ENCODE results near the gene BTBD8.

BTBD8 gene

DNA sequence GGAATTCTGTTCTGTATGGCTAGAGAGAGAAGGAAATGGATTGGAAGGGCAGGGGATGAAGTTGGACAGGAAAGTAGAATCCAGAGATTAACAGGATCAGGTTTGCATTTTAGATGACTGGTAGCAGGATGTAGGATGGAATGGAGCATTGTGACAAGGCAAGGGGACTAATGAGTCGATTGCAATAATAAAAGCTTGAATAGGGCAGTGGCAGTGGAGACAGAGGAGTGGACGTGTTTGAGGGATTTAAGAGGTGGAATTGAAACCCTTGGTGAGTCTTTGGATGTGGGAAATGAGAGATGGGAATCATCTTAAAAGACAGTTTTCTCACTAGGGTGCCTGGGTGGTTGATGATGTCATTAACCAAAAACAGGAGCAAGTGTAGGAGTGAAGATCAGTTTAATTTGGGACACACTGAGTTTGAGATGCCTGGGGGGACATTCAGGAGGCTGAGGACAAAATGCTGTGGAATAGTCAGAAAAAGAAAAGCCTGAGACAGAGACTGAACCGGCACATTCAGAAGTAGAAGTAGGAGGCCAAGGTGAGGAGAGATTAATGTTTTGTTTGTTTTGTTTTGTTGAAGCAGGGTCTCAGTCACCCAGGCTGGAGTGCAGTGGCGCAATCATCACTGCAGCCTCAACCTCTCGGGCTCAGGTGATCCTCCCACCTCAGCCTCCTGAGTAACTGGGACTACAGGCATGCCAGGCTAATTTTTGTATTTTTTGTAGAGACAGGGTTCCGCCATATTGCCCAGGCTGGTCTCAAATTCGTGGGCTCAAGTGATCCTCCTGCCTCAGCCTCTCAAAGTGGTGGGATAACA, 108.5 kb downstream of the BTBD8 start:
- Histone ChIP-seq H3K36me3 (ENCODE audit: low read depth) (no peaks in the 10 kb centered on the region), H3K27me3 (ENCODE audit: insufficient read depth, poor library complexity, severe bottlenecking) (no peaks in the 10 kb centered on the region), H3K27ac (ENCODE audit: poor library complexity, severe bottlenecking) (no peak overlapping the region), H3K4me3 (ENCODE audit: severe bottlenecking) (no peak overlapping the region), H3K4me1 (ENCODE audit: insufficient read depth, poor library complexity, severe bottlenecking) (peaks cover 26% of the 10 kb centered on the region), H3K9me3 (ENCODE audit: severe bottlenecking) (no peaks in the 10 kb centered on the region)
- TF ChIP-seq CTCF (IDR thresholded peaks at IDR 0.05; ENCODE audit: poor library complexity, severe bottlenecking), result no peak
- DNase-seq (ENCODE audit: low spot score), result no peak
- ATAC-seq (ENCODE audit: low read depth), result no peak

DNA sequence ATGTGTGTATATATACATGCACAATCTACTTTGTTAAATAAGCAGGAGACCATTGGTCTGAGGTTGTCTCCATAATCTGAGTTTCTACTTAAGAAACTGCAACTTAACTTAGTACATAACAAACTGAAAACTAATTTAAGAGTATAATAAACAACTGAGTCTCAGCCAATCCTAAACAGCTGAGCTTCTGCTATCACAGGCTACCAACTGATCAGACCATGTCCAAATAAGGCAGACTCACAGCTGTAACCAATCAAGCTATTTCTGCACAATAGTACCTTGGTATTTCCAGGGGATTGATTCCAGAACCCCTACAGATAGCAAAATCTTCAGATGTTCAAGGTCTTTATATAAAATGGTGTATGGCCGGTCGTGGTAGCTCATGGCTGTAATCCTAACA, 111.6 kb downstream of the BTBD8 start:
- H3K36me3 ChIP-seq (ENCODE audit: low read depth), result no peaks in the 10 kb centered on the region
- no peak for TF ChIP-seq CTCF (IDR thresholded peaks at IDR 0.05; ENCODE audit: poor library complexity, severe bottlenecking)
- no peaks in the 10 kb centered on the region for H3K27me3 ChIP-seq (ENCODE audit: insufficient read depth, poor library complexity, severe bottlenecking)
- ATAC-seq (ENCODE audit: low read depth), result no peak
- no peaks in the 10 kb centered on the region for H3K9me3 ChIP-seq (ENCODE audit: severe bottlenecking)
- no peak overlapping the region for H3K27ac ChIP-seq (ENCODE audit: poor library complexity, severe bottlenecking)
- no peaks in the 10 kb centered on the region for H3K4me1 ChIP-seq (ENCODE audit: insufficient read depth, poor library complexity, severe bottlenecking)
- no peak for DNase-seq (ENCODE audit: low spot score)
- H3K4me3 ChIP-seq (ENCODE audit: severe bottlenecking), result no peak overlapping the region

DNA sequence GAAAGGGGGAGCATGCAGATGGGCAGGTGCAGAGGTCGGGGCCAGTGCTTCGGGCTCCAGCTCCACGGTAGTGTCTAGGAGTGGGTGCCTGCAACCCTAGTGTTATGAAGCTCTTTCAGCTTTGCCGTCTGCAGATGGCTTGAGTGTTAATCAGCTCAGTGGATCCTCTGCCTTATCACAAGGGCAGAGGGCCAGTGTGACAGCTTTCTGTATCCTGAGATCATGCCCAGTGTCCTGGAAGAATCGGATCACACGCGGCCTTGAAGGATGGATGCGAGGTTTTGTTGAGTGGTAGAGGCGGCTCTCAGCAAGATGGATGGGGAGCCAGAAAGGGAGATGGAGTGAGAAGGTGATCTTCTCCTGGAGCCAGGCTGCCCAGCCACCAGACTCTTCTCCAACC, 112.1 kb downstream of the BTBD8 start:
- ATAC-seq (ENCODE audit: low read depth), result no peak
- no peaks in the 10 kb centered on the region for H3K27me3 ChIP-seq (ENCODE audit: insufficient read depth, poor library complexity, severe bottlenecking)
- no peaks in the 10 kb centered on the region for H3K36me3 ChIP-seq (ENCODE audit: low read depth)
- H3K9me3 ChIP-seq (ENCODE audit: severe bottlenecking), result no peaks in the 10 kb centered on the region
- no peak overlapping the region for H3K4me3 ChIP-seq (ENCODE audit: severe bottlenecking)
- no peak for DNase-seq (ENCODE audit: low spot score)
- H3K4me1 ChIP-seq (ENCODE audit: insufficient read depth, poor library complexity, severe bottlenecking), result no peaks in the 10 kb centered on the region
- TF ChIP-seq CTCF (IDR thresholded peaks at IDR 0.05; ENCODE audit: poor library complexity, severe bottlenecking), result no peak
- H3K27ac ChIP-seq (ENCODE audit: poor library complexity, severe bottlenecking), result no peak overlapping the region

DNA sequence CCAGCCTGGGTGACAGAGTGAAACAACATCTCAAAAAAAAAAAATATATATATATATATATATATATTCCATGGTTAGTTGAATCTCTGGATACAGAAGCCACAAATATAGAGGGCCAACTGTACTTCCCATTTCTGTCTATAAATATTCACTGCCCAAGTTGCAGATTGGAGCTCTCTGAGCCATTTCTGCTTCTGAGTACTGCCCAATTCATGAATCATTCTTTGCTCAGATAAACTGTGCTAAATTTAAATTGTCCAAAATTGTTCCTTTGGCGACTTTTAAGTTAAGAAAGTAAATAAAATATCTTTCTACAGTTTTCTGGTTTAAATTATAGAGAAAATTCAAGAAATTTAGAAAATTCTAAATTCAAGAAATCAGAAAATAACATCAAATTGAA, 114.4 kb downstream of the BTBD8 start:
- DNase-seq (ENCODE audit: low spot score), result no peak
- H3K27me3 ChIP-seq (ENCODE audit: insufficient read depth, poor library complexity, severe bottlenecking), result no peaks in the 10 kb centered on the region
- no peaks in the 10 kb centered on the region for H3K4me1 ChIP-seq (ENCODE audit: insufficient read depth, poor library complexity, severe bottlenecking)
- no peak for TF ChIP-seq CTCF (IDR thresholded peaks at IDR 0.05; ENCODE audit: poor library complexity, severe bottlenecking)
- no peak overlapping the region for H3K27ac ChIP-seq (ENCODE audit: poor library complexity, severe bottlenecking)
- ATAC-seq (ENCODE audit: low read depth), result no peak
- no peaks in the 10 kb centered on the region for H3K9me3 ChIP-seq (ENCODE audit: severe bottlenecking)
- H3K4me3 ChIP-seq (ENCODE audit: severe bottlenecking), result no peak overlapping the region
- no peaks in the 10 kb centered on the region for H3K36me3 ChIP-seq (ENCODE audit: low read depth)

DNA sequence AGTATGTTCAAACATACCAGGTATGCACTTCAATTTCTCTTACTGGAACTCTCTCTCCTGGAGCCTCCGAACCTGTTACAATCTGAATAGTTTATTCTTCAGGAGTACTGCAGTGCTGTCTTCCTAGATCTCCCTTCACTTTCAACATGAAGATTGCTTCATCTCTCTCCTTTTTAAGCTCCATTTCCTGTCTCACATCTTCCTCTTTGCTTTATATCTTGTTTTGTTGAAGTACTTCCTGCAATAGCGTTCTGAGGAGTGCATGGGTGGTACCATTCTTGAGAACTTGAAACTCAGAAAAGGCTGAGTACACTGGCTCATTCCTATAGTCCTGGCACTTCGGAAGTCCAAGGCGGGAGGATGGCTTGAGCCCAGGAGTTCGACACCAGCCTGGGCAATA, 121.8 kb downstream of the BTBD8 start:
- Histone ChIP-seq H3K27me3 (ENCODE audit: insufficient read depth, poor library complexity, severe bottlenecking) (no peaks in the 10 kb centered on the region), H3K36me3 (ENCODE audit: low read depth) (no peaks in the 10 kb centered on the region), H3K9me3 (ENCODE audit: severe bottlenecking) (no peaks in the 10 kb centered on the region), H3K4me1 (ENCODE audit: insufficient read depth, poor library complexity, severe bottlenecking) (no peaks in the 10 kb centered on the region), H3K27ac (ENCODE audit: poor library complexity, severe bottlenecking) (no peak overlapping the region), H3K4me3 (ENCODE audit: severe bottlenecking) (no peak overlapping the region)
- ATAC-seq (ENCODE audit: low read depth), result no peak
- DNase-seq (ENCODE audit: low spot score), result no peak
- TF ChIP-seq CTCF (IDR thresholded peaks at IDR 0.05; ENCODE audit: poor library complexity, severe bottlenecking), result no peak

Data from RWPE2 (cell line).